Stimulated activated CD4-positive, alpha-beta T cell treated with anti-CD3 and anti-CD28 coated beads, TNF-alpha, amount 100 ng/mL, for 4 hours (primary cell): ENCODE measurements around the gene CEP295NL.

ENCODE experiments used
- DNase-seq, 3 experiments: peaks; one replicate each; pipeline ENCODE4 v3.0.0-alpha.2; 2020; ENCODE audit warnings: low read depth in 3 of 3

The CEP295NL gene

DNA sequence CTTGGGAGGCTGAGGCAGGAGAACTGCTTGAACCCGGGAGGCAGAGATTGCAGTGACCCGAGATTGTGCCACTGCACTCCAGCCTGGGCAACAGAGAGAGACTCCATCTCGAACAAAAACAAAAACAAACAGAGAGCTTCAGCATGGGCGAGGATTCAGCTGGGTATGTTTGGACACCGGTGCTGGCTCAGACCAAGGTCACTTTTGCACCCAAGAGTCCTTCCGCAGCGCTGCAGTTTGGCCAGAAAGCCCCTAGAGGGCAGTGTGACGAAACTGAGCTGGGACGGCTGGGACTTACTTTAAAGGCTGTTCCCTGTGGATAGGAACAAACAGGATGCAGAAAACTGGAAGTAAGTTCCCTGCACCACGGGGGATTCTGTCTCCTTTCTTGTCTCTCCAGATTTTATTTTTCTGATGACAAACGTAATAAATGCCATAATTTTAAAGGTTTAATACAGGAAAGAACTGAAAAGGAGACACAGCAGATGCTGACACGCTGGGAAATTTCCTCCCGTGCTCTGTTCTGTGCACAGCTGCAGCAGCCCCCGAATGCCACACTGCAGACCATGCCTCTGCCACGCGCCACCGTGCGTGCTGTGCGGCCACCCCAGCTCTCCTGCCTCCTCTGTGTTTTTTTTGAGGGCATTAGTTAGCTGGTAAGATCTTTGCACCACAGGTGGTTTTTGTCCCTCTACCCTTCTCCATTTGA lies 37.2 kb downstream of the CEP295NL start:
- peak; percentile 17 to 44 (median 34) for DNase-seq

DNA sequence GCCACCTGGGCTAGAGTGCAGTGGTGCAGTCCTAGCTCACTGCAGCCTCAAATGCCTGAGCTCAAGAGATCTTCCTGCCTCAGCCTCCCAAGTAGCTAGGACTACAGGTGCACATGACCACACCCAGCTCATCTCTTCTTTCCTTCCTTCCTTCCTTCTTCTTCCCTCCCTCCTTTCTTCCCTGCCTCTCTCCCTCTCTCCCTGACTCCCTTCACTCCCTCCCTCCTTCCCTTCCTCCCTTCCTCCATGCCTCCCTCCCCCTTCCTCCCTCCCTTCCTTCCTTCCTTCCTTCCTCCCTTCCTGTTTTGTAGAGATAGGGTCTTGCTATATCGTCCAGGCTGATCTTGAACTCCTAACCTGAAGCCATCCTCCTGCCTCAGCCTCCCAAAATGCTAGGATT lies 38.9 kb downstream of the CEP295NL start:
- no peak for DNase-seq

DNA sequence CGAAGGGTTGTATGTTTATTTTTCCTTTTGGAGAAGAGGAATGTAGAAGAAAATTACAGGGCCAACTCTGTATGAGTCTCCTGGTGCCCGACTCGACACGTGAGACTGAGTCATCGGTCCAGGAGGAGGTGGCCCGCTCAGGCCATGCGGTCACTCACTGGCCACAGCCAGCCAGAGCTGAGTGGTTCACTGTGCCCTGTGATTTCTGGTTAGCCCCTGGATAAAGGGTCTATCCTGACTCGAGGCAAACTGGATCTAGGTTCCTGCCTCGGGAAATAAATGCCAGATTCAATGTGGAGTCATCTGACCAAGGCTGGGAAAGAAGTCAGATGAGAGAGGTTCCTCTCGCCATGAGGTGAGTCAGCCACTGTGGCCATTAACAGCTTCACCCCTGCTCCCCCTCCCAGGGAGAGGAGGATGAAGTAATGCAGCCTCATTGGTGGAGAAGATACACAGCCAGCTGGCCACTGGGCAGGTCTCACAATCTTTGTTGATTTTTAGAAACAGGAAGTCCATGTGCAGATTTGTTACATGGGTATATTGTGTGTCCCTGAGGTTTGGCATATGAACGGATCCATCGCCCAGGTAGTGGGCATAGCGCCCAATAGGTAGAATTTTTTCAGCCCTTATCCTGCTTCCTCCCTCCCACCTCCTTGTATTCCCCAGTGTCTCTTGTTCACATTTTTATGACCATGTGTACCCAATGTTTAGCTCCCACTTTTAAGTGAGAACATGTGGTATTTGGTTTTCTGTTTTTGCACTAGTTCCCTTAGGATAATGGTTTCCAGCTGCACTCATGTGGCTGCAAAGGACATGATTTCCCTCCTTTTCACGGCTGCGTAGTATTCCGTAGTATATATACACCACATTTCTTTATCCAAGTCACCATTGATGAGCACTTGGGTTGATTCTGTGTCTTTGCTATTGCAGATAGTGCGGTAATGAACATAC lies 40.7 kb downstream of the CEP295NL start:
- DNase-seq, result no peak

DNA sequence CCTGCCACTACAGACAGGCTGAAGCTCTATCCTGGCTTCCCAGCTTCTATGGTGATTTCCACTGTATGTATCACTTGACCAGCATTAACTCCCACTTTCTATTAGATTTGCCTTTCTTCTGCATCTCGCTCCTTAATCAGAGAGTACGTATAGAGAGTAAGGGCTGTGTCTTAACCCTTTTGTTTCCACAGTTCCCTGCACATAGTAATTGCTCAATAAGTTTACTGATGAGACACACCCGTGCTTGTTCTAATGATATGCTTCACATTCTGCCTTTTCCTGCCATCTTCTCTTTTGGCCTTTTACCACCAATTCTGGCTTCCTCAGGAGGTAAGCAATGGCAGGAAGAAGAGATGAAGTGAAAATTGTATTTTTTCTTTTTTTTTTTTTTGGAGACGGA lies 41.8 kb downstream of the CEP295NL start:
- no peak for DNase-seq

DNA sequence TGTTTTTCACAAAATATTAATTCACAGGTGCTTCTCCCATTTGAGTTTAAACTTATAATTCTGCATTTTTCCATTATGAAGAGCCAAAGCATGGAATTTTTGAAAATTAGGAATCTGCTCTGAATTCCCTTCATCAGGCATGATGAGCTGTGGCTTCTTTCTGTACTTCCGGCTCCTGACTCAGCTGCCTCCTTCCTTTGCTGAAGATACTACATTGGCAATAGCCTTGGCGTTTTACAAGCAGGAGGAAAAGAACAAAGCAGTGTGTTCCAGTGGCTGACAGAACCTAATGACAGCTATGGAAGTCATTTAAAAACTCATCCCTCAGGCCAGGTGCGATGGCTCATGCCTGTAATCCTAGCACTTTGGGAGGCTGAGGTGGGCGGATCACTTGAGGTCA lies 44.0 kb downstream of the CEP295NL start:
- DNase-seq, result no peak

DNA sequence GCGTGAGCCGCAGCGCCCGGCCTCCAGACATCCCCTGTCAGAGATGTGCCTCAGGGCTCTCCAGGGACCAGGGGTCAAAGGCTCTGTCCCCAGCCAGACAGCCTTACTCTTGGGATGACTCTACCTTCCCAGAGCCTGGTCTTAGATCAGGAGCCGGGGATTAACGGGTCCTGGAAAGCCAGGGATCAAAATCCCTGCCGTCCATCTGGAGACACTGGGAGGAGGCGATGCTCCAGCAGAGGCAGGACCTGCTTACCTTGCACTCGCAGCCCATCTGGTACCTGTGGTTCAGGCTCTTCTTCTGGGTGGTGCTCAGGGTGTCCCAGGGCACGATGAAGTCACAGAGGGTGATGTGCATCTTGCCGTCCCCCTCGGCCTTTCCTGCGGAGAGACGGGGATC lies 45.7 kb downstream of the CEP295NL start:
- DNase-seq, result no peak

DNA sequence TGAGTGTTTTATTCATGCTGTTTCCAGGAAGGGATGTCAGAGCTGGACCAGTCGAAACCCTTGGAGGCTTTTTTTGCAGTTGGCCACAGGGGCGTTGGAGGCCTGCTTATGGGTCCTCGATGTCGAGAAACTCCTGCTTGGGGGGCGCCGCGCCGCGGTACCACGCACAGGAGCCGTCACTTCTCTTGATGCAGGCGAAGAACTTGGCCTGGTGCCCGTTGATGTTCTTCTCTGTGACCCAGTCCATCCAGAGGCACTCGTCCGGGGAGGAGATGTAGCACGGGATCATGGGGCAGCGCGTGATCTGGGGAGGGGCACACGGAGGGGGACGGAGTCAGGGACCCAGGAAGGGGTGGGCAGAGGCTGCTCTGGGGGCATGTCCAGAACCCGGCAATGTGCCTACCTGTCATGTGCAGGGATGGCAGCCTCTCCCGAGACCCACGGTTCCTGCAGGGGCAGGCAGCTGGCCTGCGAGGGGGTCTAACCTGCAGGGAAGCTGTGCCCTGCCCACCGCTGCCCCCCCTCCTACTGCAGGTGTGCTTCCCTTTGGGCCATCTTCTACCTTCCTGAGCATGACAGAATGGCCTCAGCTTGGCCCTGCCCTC lies 47.3 kb downstream of the CEP295NL start:
- no peak for DNase-seq

DNA sequence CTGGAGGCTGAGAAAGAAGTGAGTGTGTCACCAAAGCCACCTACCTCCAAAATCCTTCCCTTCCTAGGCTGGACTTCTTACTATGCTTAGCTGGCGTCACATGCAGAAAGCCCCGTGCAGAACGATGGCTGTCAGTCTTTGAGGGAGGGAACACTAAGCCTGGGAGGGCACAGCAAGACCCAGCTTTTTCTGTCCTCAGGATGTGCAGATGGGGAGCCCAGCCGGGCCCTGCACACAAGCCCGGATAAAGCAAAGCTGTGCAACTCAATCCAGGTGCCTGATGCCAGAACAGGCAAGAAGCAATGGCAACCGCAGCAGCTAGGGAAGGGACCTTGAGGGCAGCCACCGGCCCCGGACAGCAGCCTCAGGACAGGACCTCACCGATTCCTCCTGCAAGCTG lies 48.5 kb downstream of the CEP295NL start:
- no peak for DNase-seq

DNA sequence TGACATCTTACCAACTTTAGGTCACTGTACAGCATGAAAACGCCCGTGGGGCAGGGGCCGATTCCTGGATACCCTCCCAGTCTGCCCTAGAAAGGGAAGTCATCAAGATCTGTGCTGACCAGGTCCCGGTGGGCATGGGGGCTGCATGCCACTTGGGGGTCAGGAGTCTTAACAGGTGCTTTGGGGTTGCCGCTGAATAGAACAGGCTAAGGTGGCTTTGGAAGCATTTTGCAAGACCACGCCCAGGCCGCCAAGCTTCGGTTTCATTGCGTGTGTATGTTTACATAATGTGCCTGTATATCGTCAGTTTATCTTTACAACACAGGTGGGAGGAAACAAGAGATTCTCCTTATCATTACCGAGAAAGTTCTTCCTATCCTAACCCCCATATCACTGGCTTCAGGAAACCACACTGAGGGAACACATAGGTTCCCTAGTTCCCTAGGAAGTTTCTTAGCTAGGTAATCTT lies 49.0 kb downstream of the CEP295NL start:
- DNase-seq, result no peak

DNA sequence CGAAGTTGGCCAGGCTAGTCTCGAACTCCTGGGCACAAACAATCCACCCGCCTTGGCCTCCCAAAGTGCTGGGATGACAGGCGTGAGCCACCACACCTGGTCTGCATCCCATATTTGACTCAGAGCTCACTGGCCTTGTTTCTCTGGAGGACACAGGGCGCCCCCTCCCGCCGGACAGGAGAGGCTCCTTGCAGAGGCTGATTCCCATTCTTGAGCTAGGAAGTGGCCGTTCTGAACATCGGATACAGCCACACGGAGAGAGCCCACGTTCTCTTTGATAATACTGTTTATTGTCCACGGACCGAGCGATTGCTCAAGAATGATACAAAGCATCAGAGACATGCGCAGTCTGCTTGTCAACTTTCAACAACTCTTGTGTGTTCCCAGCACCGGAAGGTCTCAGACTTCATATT lies 50.3 kb downstream of the CEP295NL start:
- DNase-seq, result no peak

DNA sequence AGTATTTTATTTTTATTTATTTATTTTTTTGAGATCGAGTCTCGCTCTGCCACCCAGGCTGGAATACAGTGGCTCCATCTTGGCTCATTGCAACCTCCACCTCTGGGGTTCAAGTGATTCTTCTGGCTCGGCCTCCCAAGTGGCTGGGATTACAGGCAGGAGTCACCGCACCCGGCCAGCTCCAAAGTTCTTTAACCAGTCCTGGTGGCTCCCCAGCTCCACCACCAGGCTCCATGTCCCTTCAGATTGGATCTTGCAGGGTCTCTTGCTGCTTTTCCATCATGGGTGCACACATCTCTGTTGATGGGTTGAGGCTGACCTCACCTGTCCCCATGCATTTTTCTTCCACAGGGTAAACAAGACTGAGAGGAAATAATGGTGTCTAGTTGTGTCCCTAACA lies 54.0 kb downstream of the CEP295NL start:
- DNase-seq, result no peak

DNA sequence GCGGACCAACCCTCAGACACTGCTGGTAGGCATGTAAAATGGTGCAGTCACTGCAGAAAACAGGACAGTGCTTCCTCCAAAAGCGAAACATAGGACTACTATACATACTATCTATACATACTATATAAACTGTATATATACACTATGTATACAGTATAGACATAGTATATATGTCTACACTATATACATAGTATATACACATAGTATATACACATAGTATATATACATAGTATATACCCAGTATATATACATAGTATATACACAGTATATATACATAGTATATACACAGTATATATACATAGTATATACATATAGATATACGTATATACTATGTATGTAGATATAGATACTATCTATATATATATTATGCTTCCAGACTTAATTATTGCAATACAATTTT lies 55.9 kb downstream of the CEP295NL start:
- no peak for DNase-seq

DNA sequence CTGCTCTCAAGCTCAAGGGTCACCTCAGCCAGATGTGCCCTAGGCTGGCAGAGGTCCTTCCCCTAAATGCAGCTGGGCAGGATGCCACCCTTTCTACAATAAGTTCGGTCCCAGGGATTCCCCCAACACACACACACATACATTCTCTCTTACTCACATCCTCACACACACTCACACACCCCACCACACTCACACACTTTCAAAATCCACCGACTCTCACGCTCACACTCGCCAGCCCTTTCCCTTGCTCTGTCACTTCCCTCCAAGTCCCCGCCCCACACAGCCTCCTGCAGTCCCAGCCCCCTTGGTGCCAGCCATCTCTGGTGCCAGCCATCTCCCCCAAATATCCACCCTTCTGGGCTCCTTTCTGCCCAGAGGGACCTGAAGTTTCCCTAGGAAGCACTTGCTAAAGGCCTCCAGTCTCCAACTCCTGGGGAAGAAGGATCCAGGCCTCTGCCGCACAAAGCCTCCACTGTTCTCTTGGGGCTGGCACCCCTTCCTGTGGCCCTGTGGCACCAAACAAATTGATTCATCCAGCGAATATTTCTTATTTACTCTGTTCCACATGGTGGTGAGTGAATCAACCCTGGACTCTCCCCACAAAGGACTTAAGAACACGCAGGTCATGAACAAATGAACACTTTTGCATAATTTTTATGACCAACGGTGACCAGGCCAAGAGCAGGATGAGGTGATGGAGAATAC lies 58.5 kb downstream of the CEP295NL start:
- DNase-seq, result no peak

DNA sequence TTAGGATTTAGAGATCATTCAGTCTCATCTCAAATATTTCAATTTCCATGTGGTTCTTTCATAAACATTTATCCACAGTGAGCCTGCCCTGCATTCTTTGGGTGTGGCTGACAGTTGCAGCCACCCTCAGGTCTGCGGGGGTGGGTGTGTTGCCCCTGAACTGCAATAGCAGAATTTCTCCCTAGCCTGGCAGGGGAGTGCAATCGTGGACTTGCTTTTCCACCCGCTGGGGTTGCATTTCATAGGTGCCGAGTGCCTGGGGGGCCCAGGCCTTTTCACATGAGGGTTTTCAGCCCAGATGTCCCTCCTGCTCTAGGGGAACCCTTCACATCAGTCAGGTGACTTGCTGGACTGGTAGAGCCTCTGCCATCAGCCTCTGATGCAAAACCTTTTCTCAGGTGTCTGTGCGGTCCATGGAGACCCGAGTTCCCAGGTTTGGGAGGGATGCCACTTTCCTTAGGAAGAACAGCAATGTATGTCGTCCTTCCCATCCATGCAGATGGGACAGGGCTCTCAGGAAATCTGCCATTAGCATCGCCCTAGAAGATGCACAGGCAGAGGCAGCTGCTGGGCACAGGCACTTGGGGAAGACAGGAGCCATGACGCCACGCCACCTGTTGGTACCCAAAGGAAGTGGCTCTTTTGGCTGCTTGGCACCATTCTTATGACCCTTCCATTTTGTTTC lies 60.0 kb downstream of the CEP295NL start:
- peak in 2 of 3 experiments; percentile 27 to 41 for DNase-seq

DNA sequence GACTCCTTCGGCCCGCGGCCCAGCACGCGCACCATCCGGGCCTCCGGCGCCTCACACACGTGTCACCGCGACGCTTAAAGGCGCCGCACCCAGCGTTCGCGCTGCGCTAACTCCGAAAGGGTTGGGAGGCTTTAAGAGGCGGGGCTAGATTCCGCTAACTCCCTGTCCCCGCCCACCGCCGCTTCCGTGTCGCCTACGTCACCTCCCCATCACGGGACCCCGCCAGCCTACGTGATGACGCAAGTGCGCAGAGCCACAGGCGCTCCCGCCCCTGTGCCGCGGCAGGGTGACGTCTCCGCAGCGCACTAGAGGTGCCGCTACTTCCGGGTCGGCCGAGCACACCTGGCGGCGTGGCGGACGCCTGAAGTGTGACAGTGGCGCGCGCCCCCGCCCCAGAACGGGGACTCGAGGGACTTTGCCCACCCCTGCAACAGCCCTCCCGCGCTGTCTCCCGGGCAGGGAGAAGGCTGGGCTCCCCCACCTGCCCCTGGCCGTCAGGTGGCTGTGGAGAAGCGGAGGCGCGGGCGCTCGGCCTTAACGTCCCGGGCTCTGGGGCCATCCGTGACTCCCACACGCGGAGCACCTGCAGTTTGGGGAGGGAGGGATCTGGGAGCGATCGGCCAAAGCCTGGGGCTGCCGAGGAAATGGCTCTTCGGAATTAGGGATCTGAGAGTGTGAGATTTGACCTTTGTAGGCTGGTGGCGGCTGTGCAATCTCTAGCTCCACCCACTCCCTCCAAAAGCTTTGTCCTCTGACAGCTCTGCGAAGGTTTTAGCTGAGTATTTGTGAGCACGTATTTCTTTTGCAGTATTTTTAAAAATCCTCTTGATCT lies 62.0 kb downstream of the CEP295NL start, which contains the start of gene USP36:
Gene USP36, minus strand, starts transcription at position 35 of the 832 bp plus-strand sequence. CDS start 4,451 bp downstream, outside the sequence.
- DNase-seq, result peak; percentile 99 to 100 (median 100)
